GM18951 (cell line): ENCODE measurements around the gene SLC6A6.

Experiments used
- POLR2A ChIP-seq: IDR thresholded peaks from 4 replicates; pipeline ENCODE4 v1.6.1; 2011; ENCODE audit warnings: mild to moderate bottlenecking; ENCODE audit not compliant: insufficient read length, insufficient read depth; ENCODE audit errors: extremely low read depth
- in situ Hi-C: fragments of 300-500 bp; cut with MboI; formaldehyde crosslinking; loops from one replicate; pipeline ENCODE4 v1.12.0; 2022; ENCODE audit warnings: low sequenced_read_pairs, mixed read lengths, inconsistent platforms; ENCODE audit not compliant: unreplicated experiment

SLC6A6 gene

DNA sequence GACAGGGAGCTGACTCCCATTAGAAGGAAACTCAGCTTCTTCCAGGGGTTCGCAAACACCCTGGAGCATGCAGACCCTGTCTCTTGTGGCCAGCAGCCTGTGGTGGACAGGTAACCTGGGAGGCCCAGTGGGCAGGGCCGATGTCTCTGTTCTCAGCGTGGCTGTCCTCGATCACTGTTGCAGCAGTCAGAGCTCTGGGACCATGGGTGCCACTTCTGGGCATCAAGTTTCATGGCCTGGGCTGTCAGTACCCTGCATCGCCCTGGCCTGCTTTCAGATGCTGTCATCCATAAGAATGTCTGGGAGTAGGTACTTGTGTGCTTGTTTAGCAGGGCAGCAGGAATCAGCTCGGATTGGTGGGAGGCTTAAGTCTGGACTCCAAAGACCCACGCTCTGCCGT lies 54.4 kb downstream of the SLC6A6 start:
- in situ Hi-C loops = no loop called here
- no peak for TF ChIP-seq POLR2A

DNA sequence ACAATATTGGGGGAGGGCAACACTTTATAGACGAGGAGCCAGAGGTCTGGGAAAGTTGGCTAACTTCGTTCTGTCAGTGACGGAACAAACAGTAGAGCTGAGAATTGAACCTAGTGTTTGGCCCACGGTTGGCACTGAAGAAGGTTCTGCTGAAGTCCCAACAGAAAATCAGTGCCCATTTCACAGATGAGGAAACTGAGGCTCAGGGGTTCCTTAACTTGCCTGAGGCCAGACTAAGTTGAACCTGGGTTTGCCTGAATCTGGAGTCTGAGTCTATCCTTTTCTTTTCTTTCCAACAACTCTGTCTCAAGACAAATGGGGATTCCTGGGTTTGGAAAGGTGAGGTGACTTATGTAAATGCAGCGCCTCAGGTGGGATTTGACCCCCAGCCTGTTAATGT lies 55.1 kb downstream of the SLC6A6 start:
- in situ Hi-C loops = no loop called here
- no peak for TF ChIP-seq POLR2A

DNA sequence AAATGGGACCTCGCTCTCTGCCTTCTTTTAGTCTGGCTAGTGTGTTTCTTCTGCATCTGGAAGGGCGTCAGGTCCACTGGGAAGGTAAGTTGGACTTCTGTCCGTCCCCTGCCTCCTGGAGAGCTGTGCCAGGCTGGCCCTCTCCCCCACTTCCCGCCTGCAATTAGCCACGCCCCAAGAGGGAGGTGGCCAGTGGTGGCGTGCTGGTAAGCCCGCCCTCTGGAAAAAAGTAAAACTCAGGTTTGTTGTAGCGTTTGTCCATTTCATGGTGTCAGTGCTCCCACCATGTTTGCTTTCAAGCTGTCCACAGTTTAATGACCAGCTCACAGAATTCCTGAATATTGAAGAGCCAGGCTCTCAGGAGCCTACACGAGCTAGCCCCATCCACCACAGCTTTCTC lies 55.6 kb downstream of the SLC6A6 start:
- TF ChIP-seq POLR2A = no peak
- in situ Hi-C loops = no loop called here

DNA sequence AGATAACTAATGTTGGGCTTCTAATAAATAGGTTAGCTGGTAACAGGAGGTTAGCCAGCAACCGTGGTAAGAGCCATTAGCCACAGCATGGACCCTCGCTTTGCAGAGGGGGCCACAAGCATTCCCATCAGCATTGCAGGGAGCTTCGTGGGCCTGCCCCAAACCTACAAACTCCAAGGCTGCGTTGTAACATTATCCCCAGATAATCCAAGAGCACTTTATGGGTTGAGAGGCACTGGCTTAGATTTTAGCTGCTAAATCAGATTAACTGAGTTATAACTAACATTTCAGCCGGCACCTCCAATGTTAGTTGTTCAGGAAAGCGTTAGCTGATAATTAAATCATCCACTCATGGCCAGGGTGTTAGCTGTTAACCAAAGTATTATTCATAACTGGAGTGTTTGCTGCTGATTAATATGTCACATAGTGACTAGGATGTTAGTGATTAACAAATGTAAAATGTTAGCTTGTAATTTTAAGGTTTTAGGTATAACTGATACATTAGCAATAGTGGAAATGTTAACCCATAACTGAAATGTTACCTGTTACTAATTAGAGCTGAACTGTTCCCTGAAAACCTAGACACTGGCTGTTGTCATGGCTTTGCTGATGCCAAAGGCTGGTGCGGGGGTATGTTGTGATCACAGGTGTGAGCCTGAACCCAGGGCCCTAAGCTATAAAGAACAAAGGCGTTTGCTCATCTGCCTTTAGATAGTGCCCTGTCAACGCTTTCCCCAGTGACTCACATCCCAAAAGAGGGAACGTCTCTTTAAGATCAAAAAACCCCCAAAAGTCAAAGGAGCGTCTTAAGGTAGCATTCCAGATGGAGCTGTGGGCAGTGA lies 56.2 kb downstream of the SLC6A6 start:
- in situ Hi-C loops = no loop called here
- no peak for TF ChIP-seq POLR2A

DNA sequence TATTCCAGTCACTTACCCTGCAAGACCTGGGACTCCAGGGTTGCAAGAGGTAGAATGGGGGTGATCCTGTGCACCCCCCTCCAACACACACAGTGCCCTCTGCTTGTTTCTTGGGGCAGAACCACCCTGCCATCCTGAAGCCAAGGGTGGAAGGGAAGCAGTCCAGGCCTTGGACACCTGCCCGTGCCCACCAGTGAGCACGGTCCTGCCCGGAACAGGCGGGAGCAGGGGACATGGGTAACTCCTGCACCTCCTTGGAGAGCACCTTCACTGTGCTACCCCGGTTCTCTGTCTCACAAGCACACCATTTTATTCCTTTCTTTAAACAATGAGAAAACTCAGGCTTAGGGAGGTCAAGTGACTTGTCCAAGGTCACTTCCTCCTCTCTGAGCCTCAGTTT lies 57.0 kb downstream of the SLC6A6 start:
- in situ Hi-C loops = no loop called here
- TF ChIP-seq POLR2A = no peak

DNA sequence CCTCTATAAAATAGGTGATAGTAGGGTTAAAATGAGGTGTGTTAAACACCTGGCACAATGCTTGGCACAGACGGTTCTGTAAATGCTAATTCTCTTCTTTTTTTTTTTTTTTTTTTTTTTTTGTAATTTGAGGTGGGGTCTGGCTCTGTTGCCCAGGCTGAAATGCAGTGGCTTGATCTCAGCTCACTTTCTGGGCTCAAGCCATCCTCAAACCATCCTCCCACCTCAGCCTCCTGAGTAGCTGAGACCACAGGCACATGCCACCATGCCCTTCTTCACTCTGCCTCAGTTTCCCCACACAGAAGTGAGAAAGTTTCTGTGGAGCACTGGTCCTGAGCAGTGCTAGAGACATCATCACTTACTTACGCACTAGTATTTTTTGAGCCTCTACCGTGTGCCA lies 57.4 kb downstream of the SLC6A6 start:
- in situ Hi-C loops = no loop called here
- TF ChIP-seq POLR2A = no peak

DNA sequence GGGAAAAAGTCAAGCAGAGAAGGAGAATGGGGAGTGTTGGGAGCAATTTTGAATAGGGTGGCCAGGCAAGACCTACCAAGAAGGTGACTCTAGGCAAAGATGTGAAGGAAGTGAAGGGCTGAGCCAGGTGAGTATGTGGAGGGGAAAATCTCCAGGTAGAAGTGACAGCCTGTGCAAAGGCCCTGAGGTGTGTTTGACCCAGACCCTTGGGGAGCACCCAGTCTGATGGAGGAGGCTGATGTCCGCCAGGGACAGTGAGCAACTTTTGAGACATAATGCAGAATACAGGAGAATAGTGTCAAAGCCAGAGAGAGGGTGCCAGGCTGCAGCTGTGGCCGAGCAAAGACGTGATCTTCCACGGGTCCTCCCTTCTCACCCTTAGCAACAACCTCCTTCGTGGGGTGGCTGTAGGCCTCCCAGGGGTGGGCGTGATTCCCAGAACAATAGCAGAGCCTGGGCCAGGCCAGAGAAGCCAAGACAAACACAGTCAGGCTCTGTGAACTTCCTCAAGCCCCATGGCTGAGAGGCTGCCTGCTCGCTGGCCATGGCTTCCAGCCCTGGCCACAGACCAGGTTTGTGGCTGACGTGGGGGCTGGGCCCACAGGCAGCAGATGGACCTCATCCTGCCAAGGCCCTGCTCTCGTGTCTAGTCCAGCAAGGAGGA lies 58.1 kb downstream of the SLC6A6 start:
- in situ Hi-C loops = no loop called here
- TF ChIP-seq POLR2A = no peak

DNA sequence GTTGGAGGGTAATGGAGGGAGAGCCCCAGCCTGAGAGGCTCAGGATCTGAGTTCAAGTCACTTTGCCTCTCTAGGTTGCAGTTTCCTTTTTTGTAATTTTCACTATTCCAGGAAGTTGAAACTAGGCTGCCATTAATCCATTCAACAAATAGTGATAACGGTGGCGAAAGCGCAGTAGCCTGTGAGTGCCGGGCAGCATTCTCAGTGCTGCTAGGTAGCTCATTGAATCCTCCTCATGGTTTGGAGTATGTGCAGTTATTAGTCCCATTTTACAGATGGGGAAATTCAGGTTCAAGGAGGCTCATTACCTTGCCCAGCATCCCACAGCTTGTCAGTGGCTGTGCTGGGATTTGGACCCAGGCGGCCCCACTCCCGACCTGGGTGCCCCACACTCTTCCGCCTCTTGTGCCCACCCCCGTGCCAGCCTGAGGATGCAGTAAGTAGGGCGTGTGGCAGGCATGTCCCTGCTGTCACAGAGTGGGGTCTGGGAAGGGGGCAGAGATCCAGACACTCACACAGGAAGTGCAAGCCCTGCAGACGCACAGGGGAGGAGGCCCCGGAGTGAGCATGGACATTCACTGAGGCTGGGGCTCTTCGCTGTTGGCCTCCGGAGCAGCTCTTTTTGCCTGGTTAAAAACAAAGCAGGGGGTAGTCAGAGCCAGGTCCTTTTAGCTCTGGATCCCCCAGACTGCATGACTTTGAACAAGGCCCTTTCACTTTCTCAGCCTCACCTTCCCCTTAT lies 58.8 kb downstream of the SLC6A6 start:
- no peak for TF ChIP-seq POLR2A
- in situ Hi-C loops = no loop called here

DNA sequence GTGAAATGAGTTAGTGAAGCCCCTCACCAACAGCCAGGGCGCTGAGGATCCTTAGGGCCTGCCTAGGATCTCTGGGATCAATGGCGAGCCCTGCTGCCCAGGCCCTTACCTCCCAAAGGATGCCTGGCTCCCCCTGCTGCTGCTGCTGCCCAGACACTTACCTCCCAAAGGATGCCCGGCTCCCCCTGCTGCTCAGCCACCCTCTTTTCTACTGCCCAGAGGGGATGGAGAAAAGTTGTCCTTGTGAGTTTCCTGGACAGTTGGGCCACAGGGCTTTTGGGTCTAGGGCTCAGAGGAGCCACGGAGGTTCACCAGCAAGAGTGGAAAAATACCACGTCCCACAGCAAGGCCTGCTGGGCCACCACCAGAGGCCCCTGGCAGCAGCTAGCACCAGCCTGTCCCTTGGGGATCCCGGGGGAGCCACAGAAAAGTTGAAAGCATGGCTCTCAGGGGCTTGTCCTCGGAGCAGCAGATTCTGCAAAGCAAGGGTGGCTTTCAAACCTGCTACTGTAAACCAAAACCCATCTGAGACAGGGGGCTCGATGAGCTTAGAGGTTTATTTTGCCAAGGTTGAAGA lies 59.4 kb downstream of the SLC6A6 start:
- in situ Hi-C loops = no loop called here
- no peak for TF ChIP-seq POLR2A

DNA sequence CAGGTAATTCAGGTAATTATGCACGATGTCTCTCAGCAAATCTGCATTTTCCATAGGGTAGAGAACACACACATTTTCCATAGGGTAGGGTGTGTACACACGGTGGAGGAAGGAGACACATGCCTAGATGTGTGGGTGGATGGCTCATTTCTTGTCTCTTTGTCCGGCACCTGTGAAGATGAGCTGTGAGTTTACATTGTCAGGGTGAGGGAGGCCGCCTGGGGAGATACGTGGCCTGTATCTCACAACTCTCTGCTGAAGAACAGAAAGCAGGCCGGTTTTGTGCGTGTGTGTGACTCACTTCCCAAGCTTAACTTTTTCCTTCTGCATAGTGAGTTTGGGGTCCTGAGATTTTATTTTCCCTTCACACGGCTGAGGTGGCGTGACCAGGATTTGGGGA lies 60.3 kb downstream of the SLC6A6 start:
- in situ Hi-C loops = no loop called here
- TF ChIP-seq POLR2A = no peak

DNA sequence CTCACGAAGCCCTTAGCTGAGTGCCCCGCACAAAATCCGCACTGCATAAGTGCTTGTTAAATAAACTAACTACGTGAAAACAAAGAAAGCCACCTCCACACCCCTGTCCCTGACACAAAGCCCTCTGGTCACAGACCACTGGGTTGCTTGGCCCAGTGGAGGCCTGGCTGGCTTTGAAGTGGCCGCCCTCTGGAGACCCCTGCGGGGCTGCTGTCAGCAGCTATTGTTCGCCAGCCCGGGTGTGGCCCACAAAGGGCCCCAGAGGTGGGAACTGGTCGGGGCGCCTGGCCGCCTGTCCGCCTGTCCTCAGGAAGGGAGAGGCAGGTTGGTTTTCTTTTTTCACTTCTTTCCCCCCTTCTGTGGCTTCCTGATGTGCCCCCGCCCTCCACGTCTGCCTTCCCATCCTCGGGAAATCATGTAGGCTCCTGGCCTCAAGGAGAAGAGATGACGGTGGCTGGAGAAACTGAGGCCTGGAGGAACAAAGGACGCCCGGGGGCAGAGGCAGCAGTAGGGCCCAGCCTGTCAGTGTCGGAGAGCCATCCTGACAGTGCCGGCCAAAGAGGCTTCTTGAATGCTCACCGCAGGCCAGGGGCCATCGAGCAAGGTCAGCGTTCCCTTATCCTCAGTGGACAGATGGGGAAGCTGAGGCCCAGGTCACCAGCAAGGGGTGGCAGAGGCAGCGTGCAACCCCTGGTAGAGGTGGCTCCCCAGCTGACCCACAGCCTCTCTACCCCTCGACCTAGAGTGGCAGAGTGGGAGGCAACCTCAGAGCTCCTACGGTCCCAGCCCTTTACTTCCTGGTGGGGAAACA lies 61.1 kb downstream of the SLC6A6 start:
- TF ChIP-seq POLR2A = no peak
- in situ Hi-C loops = no loop called here

DNA sequence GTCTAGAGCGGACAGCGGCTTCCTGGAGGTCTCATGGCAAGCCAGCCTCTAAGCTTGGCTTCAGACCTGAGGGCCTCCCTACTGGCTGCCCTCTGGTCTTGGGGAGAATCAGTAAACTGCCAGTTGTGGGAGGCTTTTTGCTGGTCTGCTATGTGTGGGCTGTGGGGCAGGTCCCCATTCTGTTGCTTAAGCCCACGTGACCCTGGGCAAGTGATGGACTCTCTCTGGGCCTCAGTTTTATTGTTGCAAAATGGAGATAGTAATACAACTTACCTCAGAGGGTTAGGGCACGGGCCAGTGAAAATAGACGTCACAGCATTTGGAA lies 61.7 kb downstream of the SLC6A6 start:
- in situ Hi-C loops = no loop called here
- no peak for TF ChIP-seq POLR2A

DNA sequence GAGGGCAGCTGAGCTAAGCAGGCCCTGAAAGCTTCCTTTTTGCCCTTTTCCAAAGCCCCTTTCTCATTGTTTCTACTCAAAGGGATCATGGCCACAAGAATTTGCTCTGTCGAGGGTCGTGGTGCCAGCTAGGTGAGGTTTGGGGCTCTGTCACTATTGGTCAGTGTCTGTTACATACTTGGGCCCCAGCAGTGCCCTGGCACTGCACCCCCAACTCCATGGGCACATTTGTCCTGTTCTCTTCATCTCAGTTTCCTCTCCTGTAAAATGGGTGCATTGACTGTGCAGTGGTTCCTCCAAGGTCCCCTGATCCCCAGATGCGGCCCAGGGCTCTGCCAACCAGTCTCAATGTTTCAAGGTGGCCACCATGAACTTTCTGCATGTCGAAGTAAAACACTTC lies 62.1 kb downstream of the SLC6A6 start:
- TF ChIP-seq POLR2A = no peak
- in situ Hi-C loops = no loop called here

DNA sequence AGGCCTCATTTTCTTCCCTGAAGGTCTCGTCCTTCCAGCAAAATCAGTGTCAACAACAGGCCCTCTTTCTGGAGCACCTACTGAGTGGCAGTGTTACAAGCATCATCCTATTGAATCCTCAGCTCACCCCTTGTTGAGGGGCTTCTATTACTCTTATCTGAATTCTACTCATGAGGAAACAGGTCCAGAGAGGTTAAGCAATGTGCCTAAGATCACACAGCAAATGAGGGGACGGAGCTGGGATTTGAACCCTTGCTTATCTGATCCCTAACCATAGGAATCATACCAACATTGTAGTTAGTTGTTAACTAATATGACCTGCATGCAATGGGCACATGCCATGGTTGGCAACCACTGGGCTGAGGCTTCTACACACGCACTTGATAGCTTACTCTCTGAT lies 63.0 kb downstream of the SLC6A6 start:
- in situ Hi-C loops = loop anchor here (5.0 kb wide), 1 partner anchor 203 kb away; no protein-coding TSS in a partner anchor
- TF ChIP-seq POLR2A = no peak
